ENCODE measurements around the gene MICAL2.

The MICAL2 gene

GRCh38 chr11:12188548-12189317, 78.3 kb downstream of the MICAL2 start:
- no peak for DNase-seq (ENCODE audit: low read depth, low spot score)

- DNase-seq (ENCODE audit: low read depth, low spot score): no peak
Observed at GRCh38 chr11:12189543-12190235, 79.3 kb downstream of the MICAL2 start.

- DNase-seq (ENCODE audit: low read depth, low spot score): no peak
Observed at GRCh38 chr11:12190511-12190910, 80.1 kb downstream of the MICAL2 start.

- no peak for DNase-seq (ENCODE audit: low read depth, low spot score)
Observed at GRCh38 chr11:12192794-12193514, 82.6 kb downstream of the MICAL2 start.

GRCh38 chr11:12193515-12194336, 83.3 kb downstream of the MICAL2 start:
- no peak for DNase-seq (ENCODE audit: low read depth, low spot score)

- DNase-seq (ENCODE audit: low read depth, low spot score): no peak
Observed at GRCh38 chr11:12195768-12196167, 85.4 kb downstream of the MICAL2 start.

- no peak for DNase-seq (ENCODE audit: low read depth, low spot score)
Observed at GRCh38 chr11:12196308-12196707, 85.9 kb downstream of the MICAL2 start.

- no peak for DNase-seq (ENCODE audit: low read depth, low spot score)
Observed at GRCh38 chr11:12196872-12197271, 86.5 kb downstream of the MICAL2 start.

- no peak for DNase-seq (ENCODE audit: low read depth, low spot score)
Observed at GRCh38 chr11:12198251-12199222, 88.1 kb downstream of the MICAL2 start.

- no peak for DNase-seq (ENCODE audit: low read depth, low spot score)
Observed at GRCh38 chr11:12199231-12199948, 89.0 kb downstream of the MICAL2 start.

- no peak for DNase-seq (ENCODE audit: low read depth, low spot score)
Observed at GRCh38 chr11:12200279-12200990, 90.0 kb downstream of the MICAL2 start.

GRCh38 chr11:12200991-12201985, 90.9 kb downstream of the MICAL2 start:
- no peak for DNase-seq (ENCODE audit: low read depth, low spot score)

- no peak for DNase-seq (ENCODE audit: low read depth, low spot score)
Observed at GRCh38 chr11:12202661-12203310, 92.4 kb downstream of the MICAL2 start.

- no peak for DNase-seq (ENCODE audit: low read depth, low spot score)
Observed at GRCh38 chr11:12204506-12204905, 94.1 kb downstream of the MICAL2 start.

GRCh38 chr11:12205330-12205729, 94.9 kb downstream of the MICAL2 start:
- DNase-seq (ENCODE audit: low read depth, low spot score): no peak

- no peak for DNase-seq (ENCODE audit: low read depth, low spot score)
Observed at GRCh38 chr11:12206529-12206928, 96.1 kb downstream of the MICAL2 start.

GRCh38 chr11:12207384-12208150, 97.2 kb downstream of the MICAL2 start:
- DNase-seq (ENCODE audit: low read depth, low spot score): no peak

Data from activated naive CD8-positive, alpha-beta T cell treated with anti-CD3 and anti-CD28 coated beads, Interleukin-2, amount 50 U/mL, for 16 hours (primary cell).